ENCODE data around the gene GALNT18. TPM values are rescaled to one million over a fixed set of nuclear protein-coding genes. Genes with fewer than 3 reads are reported as not detected.

GALNT18 gene
- total and polyA plus RNA-seq, 2 experiments from 2014 or later, result 4.3 to 10.8 TPM

GRCh38 chr11:11395126-11395525, 226.7 kb downstream of the GALNT18 start (continued):
- no peak for TF ChIP-seq STAT1 (IDR thresholded peaks at IDR 0.05; ENCODE audit: unreplicated experiment)

GRCh38 chr11:11394241-11394640, 227.6 kb downstream of the GALNT18 start:
- Mint-ChIP-seq H3K27ac (no peak overlapping the region), H3K36me3 (ENCODE audit: low read depth) (no peaks in the 10 kb centered on the region), H3K4me3 (no peak overlapping the region), H3K9me3 (no peaks in the 10 kb centered on the region), H3K27me3 (ENCODE audit: insufficient read depth, low read depth, poor library complexity) (peaks cover 8% of the 10 kb centered on the region), H3K4me1 (peaks cover 10% of the 10 kb centered on the region)
- Histone ChIP-seq H3K36me3 (ENCODE audit: insufficient read depth) (no peaks in the 10 kb centered on the region), H3K27ac (ENCODE audit: low read depth) (no peak overlapping the region), H4K20me1 (replicated peaks; ENCODE audit: insufficient read depth) (no peaks in the 10 kb centered on the region; the same call in 1 of the 2 replicates), H3K4me2 (no peak overlapping the region), H3K9me2 (ENCODE audit: insufficient read depth) (no peaks in the 10 kb centered on the region), H3K79me2 (replicated peaks; ENCODE audit: insufficient read depth) (no peaks in the 10 kb centered on the region), H3K4me3 (no peak overlapping the region), H3F3A (replicated peaks; ENCODE audit: low read depth) (no peaks in the 10 kb centered on the region), H3K27me3 (ENCODE audit: insufficient read depth) (no peaks in the 10 kb centered on the region), H3K4me1 (ENCODE audit: insufficient read depth) (no peaks in the 10 kb centered on the region), H2AFZ (no peak overlapping the region)
- no peak for TF ChIP-seq REST (IDR thresholded peaks at IDR 0.05; ENCODE audit: unreplicated experiment)
- TF ChIP-seq CTCF (conservative IDR thresholded peaks at IDR 0.05; ENCODE audit: low read depth in 2 of 2), result no peak
- TF ChIP-seq EZH2phosphoT487 (IDR thresholded peaks at IDR 0.05; ENCODE audit: unreplicated experiment), result no peak
- no peak for TF ChIP-seq CREB1 (CRISPR knock-in tag; IDR thresholded peaks at IDR 0.05; ENCODE audit: low read depth)
- no peak for TF ChIP-seq EZH2 (IDR thresholded peaks at IDR 0.05; ENCODE audit: low read depth, unreplicated experiment)
- no peak for TF ChIP-seq STAT1 (IDR thresholded peaks at IDR 0.05; ENCODE audit: unreplicated experiment)
- no peak for TF ChIP-seq ZNF331 (CRISPR knock-in tag; IDR thresholded peaks at IDR 0.05; ENCODE audit: low read depth)
- no peak for TF ChIP-seq POLR2AphosphoS5 (IDR thresholded peaks at IDR 0.05; ENCODE audit: low read depth)
- no peak for TF ChIP-seq JUNB (IDR thresholded peaks at IDR 0.05; ENCODE audit: unreplicated experiment)
- no peak for TF ChIP-seq NANOG (IDR thresholded peaks at IDR 0.05; ENCODE audit: borderline replicate concordance)
- TF ChIP-seq ZNF114 (CRISPR knock-in tag; IDR thresholded peaks at IDR 0.05), result no peak
- no peak for TF ChIP-seq ZNF462 (CRISPR knock-in tag; IDR thresholded peaks at IDR 0.05)
- no peak for TF ChIP-seq ETS1 (IDR thresholded peaks at IDR 0.05)
- ATAC-seq (no peak), DNase-seq (ENCODE audit: low spot score) (no peak)
